Hepatocyte (in vitro differentiated cells): Measurements from ENCODE around the gene STX12.

Experiments
- CTCF ChIP-seq: fragments of 200-600 bp; sonication (generic); IDR thresholded peaks from 2 replicates; pipeline ENCODE4 v1.5.1; 2016; ENCODE audit warnings: antibody characterized with exemption, mild to moderate bottlenecking; ENCODE audit not compliant: poor library complexity
- EZH2 ChIP-seq: fragments of 200-600 bp; sonication (generic); IDR thresholded peaks from 2 replicates; pipeline ENCODE4 v1.6.1; 2016; ENCODE audit warnings: antibody characterized with exemption, mild to moderate bottlenecking, borderline replicate concordance
- EZH2phosphoT487 ChIP-seq: fragments of 200-600 bp; sonication (generic); IDR thresholded peaks from one replicate; pipeline ENCODE4 v1.6.1; 2018; ENCODE audit warnings: antibody characterized with exemption, mild to moderate bottlenecking, low read depth, moderate library complexity; ENCODE audit not compliant: unreplicated experiment, severe bottlenecking

GRCh38 chr1:27855085-27855484, 82.1 kb downstream of the STX12 start:
- TF ChIP-seq CTCF = no peak
- TF ChIP-seq EZH2 = no peak
- TF ChIP-seq EZH2phosphoT487 = no peak
